Spleen (tissue), 11 donors: ENCODE data around the gene GATAD2A. TPM values are rescaled to one million over a fixed set of nuclear protein-coding genes. Genes with fewer than 3 reads are reported as not detected.

Source experiments
- DNase-seq: peaks from one replicate; pipeline ENCODE4 v3.0.0-alpha.2; 2020
- H3K27ac ChIP-seq, 8 donors: fragments of 200-600 bp; sonication (generic) in 7 of 8; 1 replicate in 4 of 8; 2 replicates in 4 of 8; pipeline versions ENCODE4 v1.5.0 to v1.8.0; 2016 to 2021; ENCODE audit warnings: inconsistent platforms in 4 of 8, mild to moderate bottlenecking in 4 of 8, moderate library complexity in 1 of 8
- H3K27me3 ChIP-seq, 7 donors: fragments of 200-600 bp; sonication (generic) in 6 of 7; replicated peaks in 1 of 7; 1 replicate in 4 of 7; 2 replicates in 3 of 7; pipeline versions ENCODE4 v1.5.0 to v1.8.0; 2016 to 2021; ENCODE audit warnings: inconsistent platforms in 3 of 7, mild to moderate bottlenecking in 1 of 7
- H3K36me3 ChIP-seq, 6 donors: fragments of 200-600 bp; sonication (generic) in 5 of 6; 1 replicate in 4 of 6; 2 replicates in 2 of 6; pipeline versions ENCODE4 v1.5.0 to v1.8.0; 2016 to 2021; ENCODE audit warnings: inconsistent platforms in 2 of 6
- H3K4me1 ChIP-seq, 6 donors: fragments of 200-600 bp; sonication (generic) in 5 of 6; 1 replicate in 3 of 6; 2 replicates in 3 of 6; pipeline versions ENCODE4 v1.5.0 to v1.8.0; 2016 to 2021; ENCODE audit warnings: inconsistent platforms in 3 of 6
- H3K4me3 ChIP-seq, 8 donors: fragments of 200-600 bp; sonication (generic) in 7 of 8; 1 replicate in 4 of 8; 2 replicates in 4 of 8; pipeline versions ENCODE4 v1.5.0 to v1.8.0; 2016 to 2021; ENCODE audit warnings: inconsistent platforms in 4 of 8, mild to moderate bottlenecking in 4 of 8, moderate library complexity in 2 of 8
- H3K9me3 ChIP-seq, 8 donors: fragments of 200-600 bp; sonication (generic) in 7 of 8; 1 replicate in 4 of 8; 2 replicates in 4 of 8; pipeline versions ENCODE4 v1.5.0 to v1.8.0; 2016 to 2021; ENCODE audit warnings: inconsistent platforms in 4 of 8
- POLR2A ChIP-seq, 3 donors: fragments of 450-650 bp; IDR thresholded peaks; one replicate each; pipeline ENCODE4 v1.5.1; 2017; ENCODE audit warnings: antibody characterized with exemption in 3 of 3, mild to moderate bottlenecking in 1 of 3
- POLR2AphosphoS5 ChIP-seq, 3 donors: sonication (generic); formaldehyde crosslinking; IDR thresholded peaks; one replicate each; pipeline ENCODE4 v1.5.1; 2017; ENCODE audit warnings: antibody characterized with exemption in 3 of 3
- WGBS, 5 donors: extraction: QIAGEN DNeasy Blood & Tissue Kit in 3 of 5; methylation state at CpG; one replicate each; pipeline versions ENCODE4 v1.1.5 to v1.1.7; 2013 to 2018; 5-methylcytosine and 5-hydroxymethylcytosine counted together
- intact Hi-C: fragments of 100-400 bp; cut with DNase I; formaldehyde crosslinking; loops from one replicate; pipeline ENCODE4 v1.15.0; 2023; ENCODE audit warnings: low total_unique reads
- polyA plus RNA-seq, 3 donors: library from polyadenylated mRNA; stranded (reverse); fragments of 200-250 nt; gene quantifications; one replicate each; pipeline ENCODE4 v1.2.1, GENCODE V29; 2013
- total RNA-seq, 7 donors: library from RNA; depleted of rRNA in 3 of 7; stranded (reverse); fragments of >200 nt in 3 of 7; fragmentation: NEBNext Ultra II Directional in 4 of 7; extraction: Animal tissue kit (Norgen Biotek cat#: 25700) in 4 of 7; gene quantifications; one replicate each; pipeline versions ENCODE4 v1.1.0 to v1.2.1, GENCODE V29; 2016 to 2021
- TF ChIP-seq, protein P1 (sequence below), 11 experiments: fragments of 200-600 bp in 7 of 11; fragments of 450-650 bp in 4 of 11; sonication (generic) in 4 of 11; IDR thresholded peaks in 8 of 11; conservative IDR thresholded peaks in 3 of 11; 1 replicate in 7 of 11; 2 replicates in 4 of 11; pipeline versions ENCODE4 v1.4.0 to v1.8.0; 2016 to 2021; ENCODE audit warnings: antibody characterized with exemption in 11 of 11, inconsistent platforms in 4 of 11, mild to moderate bottlenecking in 1 of 11
- donor health status: healthy with polysubstance abuse.
- donor health status: DM: no; HTN: no; CAD: no; lungs with moderate emphysema.
- donor health status: DM: no; HTN: no; CAD: no.
- donor health status: Bipolar disorder and iron deficiency.
- donor health status: healthy.
- donor health status: DM: no; HTN: no; CAD: no.
- donor health status: DM: yes; HTN: yes; CAD: no.

GATAD2A gene
- total and polyA plus RNA-seq, 10 donors: 11.6 to 122 (median 66.8) TPM

DNA sequence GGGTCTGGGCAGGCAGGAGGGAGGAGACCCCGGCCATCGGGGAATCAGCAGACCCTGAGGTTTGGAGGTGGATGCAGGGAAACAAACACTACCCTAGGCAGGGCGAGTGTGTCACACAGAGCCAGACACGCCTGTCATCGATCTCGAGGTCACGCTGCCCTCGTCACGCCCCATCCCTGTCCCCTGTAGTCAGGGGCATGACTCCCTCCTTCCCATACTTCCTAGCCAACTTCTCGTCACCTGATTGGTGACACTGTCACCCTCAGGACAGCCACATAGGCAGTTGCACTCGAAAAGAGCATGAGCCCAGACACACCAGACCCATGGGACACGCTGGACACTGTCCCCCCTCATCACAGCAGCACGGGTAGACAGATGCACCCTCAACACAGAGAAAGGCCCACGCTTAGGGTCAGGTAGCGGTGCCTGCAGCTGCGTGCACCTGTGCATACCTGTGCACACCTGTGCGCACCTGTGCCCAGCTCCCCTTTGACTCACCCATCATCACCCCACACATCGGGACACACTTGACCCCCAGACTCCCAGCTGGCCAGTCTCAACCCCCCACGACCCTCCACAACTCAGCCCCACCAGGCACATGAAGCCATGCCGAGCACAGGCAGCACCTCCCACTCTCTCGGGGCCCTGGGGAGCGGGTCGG is 144.5 kb downstream of the GATAD2A start:
- peaks cover 0 to 5% (median 0%) of the 10 kb centered on the region in 8 donors for H3K9me3 ChIP-seq

DNA sequence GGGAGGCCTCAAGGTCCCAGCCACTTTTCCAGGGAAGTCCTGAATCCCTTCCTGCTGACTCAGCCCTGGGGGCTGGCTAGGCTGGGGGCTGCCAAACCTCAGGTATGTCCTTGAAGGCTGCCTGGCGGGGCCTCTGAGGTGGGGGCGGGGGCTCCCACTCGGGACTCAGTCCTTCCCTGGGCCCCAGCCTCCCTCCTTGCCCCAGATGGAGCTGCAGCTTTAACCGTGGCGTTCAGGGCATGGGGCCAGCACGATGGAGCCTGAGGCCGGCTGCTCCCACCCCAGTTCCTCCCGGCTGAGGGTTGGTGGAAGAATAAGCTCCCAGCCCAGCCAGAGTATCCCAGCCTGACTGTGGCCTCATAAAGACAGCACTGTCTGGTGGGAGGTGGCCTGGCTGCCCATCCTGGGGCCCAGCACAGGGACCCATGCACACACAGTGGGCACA is 145.0 kb downstream of the GATAD2A start:
- peaks cover 0 to 64% (median 11%) of the 10 kb centered on the region in 7 donors for H3K27me3 ChIP-seq
- DNase-seq: no peak
- no peaks in the 10 kb centered on the region for H3K36me3 ChIP-seq
- peaks cover 0 to 5% (median 0%) of the 10 kb centered on the region in 8 donors for H3K9me3 ChIP-seq
- H3K27ac ChIP-seq: no peak overlapping the region
- TF ChIP-seq POLR2A (IDR thresholded peaks at IDR 0.05): no peak
- 46 to 66% (median 51%) methylated on average over 3 to 8 of the region's 8 CpGs for WGBS, 5 donors
- intact Hi-C loops: no loop called here
- peaks cover 0 to 5% (median 0%) of the 10 kb centered on the region in 6 donors for H3K4me1 ChIP-seq
- no peak overlapping the region for H3K4me3 ChIP-seq

More for the DNA sequence above, 144.5 kb downstream of the GATAD2A start:
- no peak overlapping the region for H3K4me3 ChIP-seq
- intact Hi-C loops: no loop called here
- TF ChIP-seq, protein P1, sequence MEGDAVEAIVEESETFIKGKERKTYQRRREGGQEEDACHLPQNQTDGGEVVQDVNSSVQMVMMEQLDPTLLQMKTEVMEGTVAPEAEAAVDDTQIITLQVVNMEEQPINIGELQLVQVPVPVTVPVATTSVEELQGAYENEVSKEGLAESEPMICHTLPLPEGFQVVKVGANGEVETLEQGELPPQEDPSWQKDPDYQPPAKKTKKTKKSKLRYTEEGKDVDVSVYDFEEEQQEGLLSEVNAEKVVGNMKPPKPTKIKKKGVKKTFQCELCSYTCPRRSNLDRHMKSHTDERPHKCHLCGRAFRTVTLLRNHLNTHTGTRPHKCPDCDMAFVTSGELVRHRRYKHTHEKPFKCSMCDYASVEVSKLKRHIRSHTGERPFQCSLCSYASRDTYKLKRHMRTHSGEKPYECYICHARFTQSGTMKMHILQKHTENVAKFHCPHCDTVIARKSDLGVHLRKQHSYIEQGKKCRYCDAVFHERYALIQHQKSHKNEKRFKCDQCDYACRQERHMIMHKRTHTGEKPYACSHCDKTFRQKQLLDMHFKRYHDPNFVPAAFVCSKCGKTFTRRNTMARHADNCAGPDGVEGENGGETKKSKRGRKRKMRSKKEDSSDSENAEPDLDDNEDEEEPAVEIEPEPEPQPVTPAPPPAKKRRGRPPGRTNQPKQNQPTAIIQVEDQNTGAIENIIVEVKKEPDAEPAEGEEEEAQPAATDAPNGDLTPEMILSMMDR (IDR thresholded peaks at IDR 0.05 in 8 of 11, conservative IDR thresholded peaks at IDR 0.05 in 3 of 11): no peak
- TF ChIP-seq POLR2AphosphoS5 (IDR thresholded peaks at IDR 0.05): no peak
- no peak for TF ChIP-seq POLR2A (IDR thresholded peaks at IDR 0.05)
- H3K36me3 ChIP-seq: no peaks in the 10 kb centered on the region
- H3K27me3 ChIP-seq: peaks cover 0 to 70% (median 11%) of the 10 kb centered on the region in 7 donors
- H3K27ac ChIP-seq: no peak overlapping the region
- H3K4me1 ChIP-seq: peaks cover 0 to 5% (median 0%) of the 10 kb centered on the region in 6 donors
- DNase-seq: no peak
- WGBS, 5 donors: 61 to 77% (median 66%) methylated on average over 19 to 23 of the region's 23 CpGs

DNA sequence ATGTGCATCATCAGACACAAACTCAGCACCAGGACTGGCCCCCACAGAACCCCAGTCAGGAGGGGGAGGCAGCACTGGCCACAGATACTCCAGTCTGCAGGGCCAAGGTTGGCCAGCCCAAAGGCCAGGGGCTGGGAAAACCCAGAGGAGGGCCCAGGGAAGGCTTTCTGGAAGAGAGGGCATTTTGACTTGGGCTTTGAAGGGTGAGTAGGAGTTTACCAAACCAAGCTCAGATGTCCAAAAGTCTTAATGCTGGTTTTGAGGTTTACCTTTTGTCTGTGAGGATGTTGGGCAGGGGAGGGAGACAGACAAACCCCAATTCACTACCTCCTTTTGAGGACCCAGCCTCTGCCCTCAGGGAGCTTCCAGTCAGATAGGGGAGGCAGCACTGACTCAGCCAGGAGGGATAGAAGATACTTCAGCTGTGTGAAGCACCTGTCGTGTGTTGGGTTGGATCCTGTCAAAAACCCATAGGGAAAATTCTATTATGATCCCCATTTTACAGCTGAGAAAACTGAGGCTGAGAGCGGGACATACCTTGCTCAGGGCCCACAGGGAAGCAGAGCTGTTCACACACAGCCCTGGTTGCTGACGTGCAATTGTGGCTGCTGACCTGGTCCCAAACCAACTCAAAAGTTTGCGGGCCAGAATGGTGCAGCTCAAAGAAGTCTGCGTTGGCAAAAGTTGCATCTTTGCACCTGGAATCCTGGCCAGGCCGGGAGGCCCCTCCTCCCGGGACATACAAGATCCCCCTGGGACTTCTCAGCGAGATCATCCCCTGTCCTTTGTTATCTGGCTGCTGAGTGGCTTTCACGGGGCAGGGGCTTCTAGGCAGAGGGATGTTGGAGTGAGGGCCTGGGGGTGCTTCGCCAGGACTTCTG is 145.7 kb downstream of the GATAD2A start:
- Histone ChIP-seq H3K9me3 (peaks cover 0 to 5% (median 0%) of the 10 kb centered on the region in 8 donors), H3K36me3 (no peaks in the 10 kb centered on the region), H3K4me1 (peaks cover 0 to 5% (median 0%) of the 10 kb centered on the region in 6 donors), H3K4me3 (no peak overlapping the region), H3K27me3 (peaks cover 0 to 58% (median 11%) of the 10 kb centered on the region in 7 donors), H3K27ac (no peak overlapping the region)
- intact Hi-C loops: no loop called here
- TF ChIP-seq POLR2A (IDR thresholded peaks at IDR 0.05): no peak
- TF ChIP-seq, protein P1 (IDR thresholded peaks at IDR 0.05 in 8 of 11, conservative IDR thresholded peaks at IDR 0.05 in 3 of 11): no peak
- TF ChIP-seq POLR2AphosphoS5 (IDR thresholded peaks at IDR 0.05): no peak
- WGBS, 5 donors: 71 to 89% (median 82%) methylated on average over 10 of the region's 10 CpGs
- no peak for DNase-seq

DNA sequence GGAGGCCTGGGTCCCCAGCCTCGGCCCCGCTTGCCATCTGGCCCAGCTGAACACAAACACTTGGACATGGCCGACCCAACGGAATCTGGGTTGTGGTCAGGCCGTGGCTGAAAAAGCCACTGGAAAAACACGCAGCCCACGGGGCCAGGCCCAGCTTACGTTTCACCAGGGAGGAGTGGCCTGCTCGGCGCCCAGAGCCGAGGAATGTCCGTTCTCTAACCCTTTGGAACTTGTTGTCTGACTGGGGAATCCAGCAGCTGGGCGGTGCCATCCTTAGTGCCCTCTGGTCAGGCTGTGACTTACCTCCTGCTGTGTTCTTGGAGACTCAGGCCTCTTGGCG is 146.3 kb downstream of the GATAD2A start:
- no peak for TF ChIP-seq POLR2AphosphoS5 (IDR thresholded peaks at IDR 0.05)
- TF ChIP-seq, protein P1 (IDR thresholded peaks at IDR 0.05 in 8 of 11, conservative IDR thresholded peaks at IDR 0.05 in 3 of 11): no peak
- TF ChIP-seq POLR2A (IDR thresholded peaks at IDR 0.05): no peak
- peaks cover 0 to 54% (median 8%) of the 10 kb centered on the region in 7 donors for H3K27me3 ChIP-seq
- H3K27ac ChIP-seq: no peak overlapping the region
- peaks cover 0 to 5% (median 0%) of the 10 kb centered on the region in 8 donors for H3K9me3 ChIP-seq
- no peak for DNase-seq
- no peak overlapping the region for H3K4me3 ChIP-seq
- no peaks in the 10 kb centered on the region for H3K36me3 ChIP-seq
- H3K4me1 ChIP-seq: peaks cover 0 to 5% (median 0%) of the 10 kb centered on the region in 6 donors
- intact Hi-C loops: no loop called here
- 71 to 85% (median 81%) methylated on average over 12 to 14 of the region's 14 CpGs for WGBS, 5 donors
